Bronchial epithelial cell (primary cell): ENCODE results near the gene RPRD2. TPM values are rescaled to one million over a fixed set of nuclear protein-coding genes. Genes with fewer than 3 reads are reported as not detected.

ENCODE experiments used
- DNase-seq: peaks from one replicate; pipeline ENCODE4 v3.0.0-alpha.2; 2010; ENCODE audit warnings: low read depth
- FAIRE-seq: peaks from 2 replicates; lab custom pipeline; 2011; peaks lifted over from hg19 to GRCh38; lab: Jason Lieb, UNC
- H3K27me3 ChIP-seq: 2 replicates; pipeline ENCODE4 v1.5.1; 2011; ENCODE audit warnings: low read length; ENCODE audit not compliant: control insufficient read depth, insufficient read depth
- H3K36me3 ChIP-seq: 2 replicates; pipeline ENCODE4 v1.5.1; 2011; ENCODE audit warnings: low read length; ENCODE audit not compliant: control insufficient read depth, insufficient read depth
- H3K4me3 ChIP-seq: 2 replicates; pipeline ENCODE4 v1.5.1; 2011; ENCODE audit warnings: mild to moderate bottlenecking, low read depth, low read length, control low read depth
- CTCF ChIP-seq: IDR thresholded peaks from 2 replicates; pipeline ENCODE4 v1.5.1; 2011; ENCODE audit warnings: mild to moderate bottlenecking, moderate library complexity, low read length, control low read depth, inconsistent platforms; ENCODE audit not compliant: insufficient read depth, severe bottlenecking
- total RNA-seq: library from RNA; depleted of rRNA; stranded (reverse); fragments of >200 nt; gene quantifications from 2 replicates; pipeline ENCODE4 v1.2.1, GENCODE V29; 2014

RPRD2 gene
- total RNA-seq, 1 donor from 2014 or later: 4.5 TPM

GRCh38 chr1:150484431-150484830, 120.5 kb downstream of the RPRD2 start:
- no peaks in the 10 kb centered on the region for H3K27me3 ChIP-seq
- TF ChIP-seq CTCF: no peak
- DNase-seq (peak; percentile 95), FAIRE-seq (no peak)
- peaks cover 3% of the 10 kb centered on the region for H3K36me3 ChIP-seq
- H3K4me3 ChIP-seq: no peak overlapping the region

GRCh38 chr1:150484861-150485260, 120.9 kb downstream of the RPRD2 start:
- Histone ChIP-seq H3K27me3 (no peaks in the 10 kb centered on the region), H3K36me3 (peaks cover 3% of the 10 kb centered on the region), H3K4me3 (no peak overlapping the region)
- FAIRE-seq (no peak), DNase-seq (peak; percentile 58)
- peak; percentile 32 for TF ChIP-seq CTCF

GRCh38 chr1:150486966-150487762, 123.2 kb downstream of the RPRD2 start, which contains the start of gene TARS2:
Gene TARS2 (plus strand): TSS chr1:150487419. CDS start chr1:150487451, 32 bp downstream.
- no peak for TF ChIP-seq CTCF
- FAIRE-seq (peak; percentile 60), DNase-seq (peak; percentile 95)
- Histone ChIP-seq H3K36me3 (peaks cover 8% of the 10 kb centered on the region), H3K27me3 (no peaks in the 10 kb centered on the region), H3K4me3 (peak within 1 kb of the TSS; percentile 82)

- FAIRE-seq: no peak
- no peak for TF ChIP-seq CTCF
- Histone ChIP-seq H3K27me3 (no peaks in the 10 kb centered on the region), H3K36me3 (peaks cover 8% of the 10 kb centered on the region), H3K4me3 (peak overlapping the region; percentile 82)
- no peak for DNase-seq
These were observed 123.8 kb downstream of the RPRD2 start for GRCh38 chr1:150487763-150488115.

GRCh38 chr1:150493175-150493574, 129.2 kb downstream of the RPRD2 start:
- peaks cover 17% of the 10 kb centered on the region for H3K36me3 ChIP-seq
- no peaks in the 10 kb centered on the region for H3K27me3 ChIP-seq
- DNase-seq (peak; percentile 41), FAIRE-seq (no peak)
- H3K4me3 ChIP-seq: no peak overlapping the region
- TF ChIP-seq CTCF: no peak
